ENCODE data around the gene SLC7A4.

The SLC7A4 gene

GRCh38 chr22:20983081-20983771 lies 49.1 kb downstream of the SLC7A4 start:
- DNase-seq = no peak

DNA sequence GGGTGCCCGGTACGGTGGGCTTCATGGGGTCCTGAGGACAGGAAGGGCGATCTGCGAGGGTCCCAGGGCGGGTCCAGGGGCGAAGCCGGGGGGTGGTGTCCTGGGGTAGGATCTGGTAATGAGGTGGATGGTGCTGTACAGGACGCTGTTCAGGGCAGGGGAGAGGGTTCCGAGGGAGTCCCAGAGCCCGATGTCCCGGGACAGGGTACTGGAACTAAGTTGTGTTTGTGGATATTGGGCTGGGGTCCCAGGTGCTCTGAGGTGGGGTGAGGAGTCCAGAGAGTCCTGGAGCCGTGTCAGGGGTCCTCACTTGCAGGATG lies 49.8 kb downstream of the SLC7A4 start:
- DNase-seq = no peak

DNA sequence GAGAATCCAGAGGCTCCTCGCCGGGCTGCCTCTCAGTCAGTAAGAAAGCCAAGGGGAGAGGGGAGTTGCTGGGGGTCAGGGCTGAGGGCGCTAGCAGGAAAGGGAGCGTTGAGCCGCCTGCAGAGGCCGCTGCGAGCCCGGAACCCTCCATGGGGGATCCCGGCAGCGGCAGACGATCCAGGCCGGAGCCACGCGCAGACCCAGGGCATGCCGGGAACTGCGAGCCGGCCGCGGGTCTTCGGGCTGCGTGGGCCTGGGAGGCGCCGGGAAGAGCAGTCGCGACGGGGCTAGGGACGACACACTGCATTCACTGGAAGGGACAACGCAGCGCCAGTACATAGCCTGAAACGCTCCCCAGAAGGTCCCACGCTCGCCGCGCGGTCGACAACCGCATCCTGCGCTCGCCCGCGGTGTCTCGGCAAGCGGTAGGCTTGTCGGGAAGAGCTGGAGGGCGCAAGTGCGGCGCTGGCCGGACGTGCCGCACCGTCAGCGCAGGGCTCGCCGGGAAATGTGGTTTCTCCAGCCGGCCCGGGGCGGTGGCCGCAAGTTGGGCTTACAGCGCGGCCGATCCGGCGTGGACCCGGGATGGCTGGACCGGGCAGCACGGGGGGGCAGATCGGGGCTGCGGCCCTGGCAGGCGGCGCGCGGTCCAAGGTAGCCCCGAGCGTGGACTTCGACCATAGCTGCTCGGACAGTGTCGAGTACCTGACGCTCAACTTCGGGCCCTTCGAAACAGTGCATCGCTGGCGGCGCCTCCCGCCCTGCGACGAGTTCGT lies 50.4 kb downstream of the SLC7A4 start, which contains the start of gene LZTR1:
Gene LZTR1, plus strand, starts transcription at position 511 of the 776 bp plus-strand sequence. Its CDS starts 75 bp downstream, at position 586.
- peak; percentile 66 for DNase-seq

DNA sequence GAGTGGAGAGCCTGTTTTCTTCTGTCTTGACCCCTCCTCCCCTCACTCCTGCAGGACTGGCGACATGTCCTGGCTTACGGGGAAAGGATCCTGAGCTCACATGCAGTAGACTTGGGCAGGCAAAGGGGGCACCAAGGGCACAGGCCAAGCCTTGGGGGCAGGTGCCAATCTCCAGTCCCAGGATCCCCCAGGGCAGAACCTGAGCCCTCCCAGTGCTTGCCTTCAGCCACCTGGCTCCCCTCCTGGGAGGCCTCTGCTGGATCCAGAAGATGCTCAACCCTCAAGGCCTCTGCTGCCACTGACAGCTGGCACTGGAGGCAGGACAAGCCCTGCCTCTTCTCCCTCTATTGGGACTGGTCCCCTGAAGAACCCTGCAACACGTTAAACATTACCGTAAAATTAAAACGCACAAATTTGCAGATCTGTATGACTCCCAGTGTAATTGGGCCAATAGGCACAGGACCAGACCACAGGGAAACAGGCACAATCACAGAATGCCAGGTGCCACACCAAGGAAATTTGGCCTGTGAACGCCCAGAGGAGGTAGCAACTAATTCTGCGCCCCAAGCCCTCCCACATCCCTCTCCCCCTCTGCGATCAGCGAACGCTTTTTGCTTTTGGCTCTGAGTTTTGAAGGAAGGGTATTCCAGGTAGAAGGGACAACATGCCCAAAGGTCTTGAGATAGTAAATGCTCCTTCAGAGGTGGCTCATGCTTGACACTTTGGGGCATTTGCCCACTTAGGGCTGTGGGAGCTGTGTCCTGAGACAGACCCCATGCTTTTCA lies 51.2 kb downstream of the SLC7A4 start:
- no peak for DNase-seq

DNA sequence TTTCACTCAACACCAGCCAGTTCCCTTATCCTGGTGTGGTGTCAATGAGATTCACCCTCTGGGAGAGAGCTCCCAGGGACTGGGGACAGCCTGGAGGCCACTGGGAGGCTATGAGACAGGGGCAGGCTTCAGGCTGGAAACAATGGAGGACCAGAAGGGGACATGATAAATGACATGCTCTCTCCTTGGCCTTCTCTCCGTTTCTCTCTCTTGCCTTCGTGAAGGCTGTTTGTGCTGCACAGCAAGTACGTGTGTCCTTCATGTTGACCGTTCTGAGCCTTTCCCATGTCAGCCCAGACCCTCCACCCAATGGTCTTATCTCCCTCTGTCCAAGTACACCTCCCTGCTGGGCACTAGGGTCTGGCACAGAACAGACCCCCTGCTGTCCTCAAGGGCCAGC lies 51.8 kb downstream of the SLC7A4 start:
- no peak for DNase-seq

GRCh38 chr22:20979940-20980453 lies 52.4 kb downstream of the SLC7A4 start:
- no peak for DNase-seq

GRCh38 chr22:20979243-20979809 lies 53.0 kb downstream of the SLC7A4 start:
- no peak for DNase-seq

Data from NCI-H1930 (cell line).